ENCODE results near the gene IFT25. TPM values are rescaled to one million over a fixed set of nuclear protein-coding genes. Genes with fewer than 3 reads are reported as not detected.

IFT25 gene
- total RNA-seq, 1 donor from 2014 or later, result 9.7 TPM

Other genes with a start within 250 kb of the IFT25 start
- under 0.01 TPM in 1 of 2 replicates, not detected in the other for gene GLIS1, start 206.5 kb downstream of the IFT25 start, total RNA-seq
- gene NDC1, start 107.4 kb downstream of the IFT25 start, total RNA-seq, result 8.3 and 16.1 TPM in 2 replicates
- gene YIPF1, start 55.9 kb downstream of the IFT25 start, total RNA-seq, result 18.7 and 28.4 TPM in 2 replicates
- not detected in 2 replicates for gene DIO1, start 51.5 kb downstream of the IFT25 start, total RNA-seq
- 44.9 and 51.1 TPM in 2 replicates for gene LRRC42, start 651 bp upstream of the IFT25 start, total RNA-seq
- gene LDLRAD1, start 72.5 kb upstream of the IFT25 start, total RNA-seq, result 0.26 and 0.90 TPM in 2 replicates
- gene TMEM59, start 107.5 kb upstream of the IFT25 start, total RNA-seq, result 191 and 315 TPM in 2 replicates
- gene TCEANC2, start 107.9 kb upstream of the IFT25 start, total RNA-seq, result 2.4 and 3.6 TPM in 2 replicates
- gene CDCP2, start 207.3 kb upstream of the IFT25 start, total RNA-seq, result not detected in 2 replicates

Data from bronchial epithelial cell (primary cell).